HG03469 (cell line): ENCODE measurements around the gene ELK3.

ENCODE experiments used
- ATAC-seq: cut with Tn5 transposase; IDR thresholded peaks from one replicate; pipeline ENCODE4 v1.9.1; 2021; ENCODE audit warnings: mild to moderate bottlenecking, moderate library complexity, moderate number of reproducible peaks; ENCODE audit not compliant: unreplicated experiment

The ELK3 gene

DNA sequence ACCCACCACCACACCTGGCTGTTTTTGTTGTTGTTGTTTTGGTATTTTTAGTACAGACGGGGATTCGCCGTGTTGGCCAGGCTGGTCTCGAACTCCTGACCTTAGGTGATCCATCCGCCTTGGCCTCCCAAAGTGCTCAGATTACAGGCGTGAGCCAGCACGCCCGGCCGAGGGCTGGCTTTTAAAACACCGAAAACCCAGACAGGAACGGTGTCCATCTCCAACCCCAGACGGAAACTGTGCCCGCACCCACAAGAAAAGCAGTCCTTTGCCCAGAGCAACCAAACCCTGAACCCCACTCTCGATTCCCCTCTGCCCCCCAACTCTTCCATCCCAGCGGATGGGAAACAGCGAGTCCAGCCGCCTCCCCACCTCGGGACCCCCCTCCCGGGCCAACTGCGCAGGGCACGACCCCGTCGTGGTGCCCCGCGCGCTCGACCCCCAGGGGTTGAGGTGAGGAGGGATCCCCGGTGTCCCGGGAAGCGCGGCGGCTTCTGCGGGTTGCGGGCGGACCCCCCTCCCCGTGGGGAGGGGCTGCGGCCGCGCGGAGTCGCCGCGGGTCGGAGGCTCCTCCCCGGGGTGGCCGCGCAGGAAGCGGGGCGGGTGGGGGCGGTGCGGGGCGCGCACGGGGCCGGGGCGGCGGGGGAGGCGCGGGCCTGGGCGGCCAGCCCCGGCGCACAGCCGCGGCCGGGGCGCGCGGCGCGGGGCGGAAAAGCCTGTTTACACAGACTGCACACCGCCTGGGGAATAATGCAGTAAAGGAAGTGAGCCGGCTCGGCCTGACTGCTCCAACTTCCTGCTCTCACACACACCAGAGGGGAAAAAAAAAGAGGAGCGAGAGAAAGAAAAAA, at the start of gene ELK3:
TSS of gene ELK3 (plus strand) at position 651 of the 851 bp plus-strand sequence.
- peak; percentile 33 for ATAC-seq

DNA sequence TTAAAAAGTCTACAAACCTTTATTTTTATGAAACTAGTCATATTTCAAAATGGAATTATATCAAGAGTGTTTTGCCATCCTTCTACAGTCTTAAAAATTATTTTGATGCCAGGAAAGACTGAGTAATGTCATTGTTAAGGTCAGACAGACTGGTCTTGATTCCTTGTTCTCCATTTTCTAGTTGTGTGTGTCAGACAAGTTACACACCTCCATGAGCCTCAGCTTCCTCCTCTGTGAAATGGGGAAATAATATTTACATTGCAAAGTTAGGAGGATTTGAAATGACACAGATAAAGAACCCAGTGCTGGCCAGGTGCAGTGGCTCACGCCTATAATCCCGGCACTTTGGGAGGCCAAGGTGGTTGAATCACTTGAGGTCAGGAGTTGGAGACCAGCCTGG, 47.4 kb upstream of the ELK3 start:
- no peak for ATAC-seq

DNA sequence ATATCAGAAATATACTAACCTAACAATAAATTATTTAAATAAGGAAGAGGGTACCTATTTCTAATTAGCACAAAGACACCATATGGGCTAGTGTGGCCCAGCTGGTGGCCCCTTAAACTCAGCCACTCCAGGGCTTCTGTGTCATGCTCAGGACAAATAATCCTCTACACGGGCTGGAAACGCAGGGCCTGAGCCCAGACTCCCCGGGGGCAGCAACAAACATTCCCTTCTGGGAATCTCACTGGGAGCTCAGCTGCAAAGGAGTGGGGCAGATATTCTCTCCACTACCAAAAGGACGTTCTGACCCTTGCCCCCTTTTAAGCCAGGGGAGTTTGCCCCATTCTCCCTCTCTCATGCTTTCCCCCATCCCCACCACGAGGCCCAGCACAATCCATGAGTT, 43.7 kb upstream of the ELK3 start:
- no peak for ATAC-seq

DNA sequence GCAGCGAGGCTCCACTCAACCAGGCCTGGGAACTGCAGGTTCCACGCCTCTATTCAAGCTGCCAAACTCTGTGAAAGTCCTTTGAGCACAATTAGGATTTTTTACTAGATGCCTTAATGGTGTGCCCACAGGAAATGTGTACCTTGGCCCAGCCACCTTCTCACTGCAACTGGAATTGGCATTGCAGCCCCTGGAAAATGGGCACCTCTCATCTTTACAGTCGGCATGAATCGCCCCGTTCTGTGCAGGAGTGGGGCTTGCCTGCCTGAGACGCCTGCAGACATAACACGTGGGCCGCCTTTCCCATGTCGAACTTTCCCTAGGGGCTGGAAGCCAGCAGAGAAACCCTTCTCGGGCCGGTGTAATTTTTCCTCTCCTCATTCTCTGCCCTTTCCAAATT, 42.0 kb upstream of the ELK3 start:
- ATAC-seq: no peak

DNA sequence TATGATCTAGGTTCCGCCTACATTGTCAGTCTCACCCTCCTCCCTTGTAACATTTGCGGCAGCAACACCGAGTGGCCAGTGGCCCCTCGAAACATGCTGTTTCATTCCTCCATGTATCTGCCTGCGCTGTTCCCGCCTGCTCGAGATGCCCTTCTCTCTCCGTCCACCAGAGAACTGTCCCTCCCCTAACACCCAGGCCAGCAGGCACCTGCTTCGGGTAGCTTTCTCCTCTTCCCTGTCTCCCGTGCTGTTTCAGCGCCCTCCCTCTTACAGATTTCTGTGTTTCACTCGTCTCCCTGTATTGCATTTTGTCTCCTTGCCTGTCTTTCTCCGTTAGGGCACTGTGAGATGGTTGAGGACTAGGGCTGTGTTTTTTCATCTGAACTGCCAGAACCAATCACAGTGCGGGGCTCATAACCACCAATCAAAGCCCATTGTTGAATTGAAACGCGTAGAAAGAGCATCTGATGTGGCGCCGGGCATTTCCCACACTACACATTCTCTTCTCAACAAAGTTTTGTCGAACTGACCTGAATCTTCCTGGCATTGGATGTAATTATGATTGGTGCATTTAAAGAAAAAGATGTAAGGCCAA, 40.9 kb upstream of the ELK3 start:
- ATAC-seq: no peak

DNA sequence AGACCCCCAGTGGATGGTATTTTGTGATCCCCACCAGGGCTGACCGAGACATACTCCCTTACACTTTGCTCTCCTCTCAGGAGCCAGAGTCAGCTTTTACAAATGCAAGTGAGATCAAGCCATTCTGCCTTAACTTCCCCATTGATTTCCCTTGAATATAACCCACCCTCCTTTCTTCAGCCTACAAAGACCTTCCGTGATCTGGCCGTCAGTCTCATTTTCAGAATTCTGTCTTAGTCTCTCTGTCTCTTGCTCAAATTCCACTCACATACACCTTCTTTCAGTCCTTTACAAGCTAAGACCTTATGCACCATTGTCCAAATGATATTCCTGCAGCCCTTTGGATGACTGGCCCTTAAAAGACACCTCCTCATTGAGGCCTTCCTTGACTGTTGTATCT, 39.0 kb upstream of the ELK3 start:
- no peak for ATAC-seq

DNA sequence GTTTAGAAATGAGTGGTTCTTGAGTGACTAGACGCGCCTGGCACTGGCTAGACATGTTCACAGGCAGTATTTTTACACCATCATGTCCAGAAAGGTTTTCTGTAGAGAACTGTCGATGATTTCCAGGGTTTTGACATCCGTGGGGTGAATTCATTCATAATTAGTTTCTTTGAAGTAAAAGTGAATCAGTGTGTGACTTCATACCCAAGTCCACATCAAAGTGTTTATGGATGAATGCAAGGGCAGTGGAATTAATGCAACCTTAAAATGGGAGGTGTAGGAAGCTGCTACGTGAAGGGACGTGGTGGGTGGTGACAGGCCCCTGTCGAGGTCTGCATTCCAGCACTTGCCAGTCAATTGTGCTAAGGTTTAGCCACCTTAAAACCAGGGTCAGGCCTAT, 38.4 kb upstream of the ELK3 start:
- ATAC-seq: no peak

DNA sequence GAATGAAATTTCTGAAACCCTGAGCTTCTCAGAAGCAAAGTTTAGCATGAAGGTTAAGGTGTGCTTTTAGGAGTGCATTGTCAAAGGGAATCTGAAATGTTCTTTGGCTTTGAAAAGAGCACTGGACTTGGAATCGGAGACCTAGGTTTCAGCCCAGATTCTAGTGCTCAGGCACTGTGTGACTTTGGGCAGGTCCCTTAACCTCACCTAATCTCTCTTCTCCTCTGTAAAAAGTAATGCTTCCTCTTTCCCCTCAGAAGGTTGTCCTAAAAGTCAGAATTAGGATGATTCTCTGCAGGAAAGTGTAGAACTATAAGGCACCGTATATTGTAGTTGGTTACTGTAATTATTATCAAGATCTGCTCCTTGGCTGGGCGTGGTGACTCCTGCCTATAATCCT, 38.0 kb upstream of the ELK3 start:
- ATAC-seq: no peak

DNA sequence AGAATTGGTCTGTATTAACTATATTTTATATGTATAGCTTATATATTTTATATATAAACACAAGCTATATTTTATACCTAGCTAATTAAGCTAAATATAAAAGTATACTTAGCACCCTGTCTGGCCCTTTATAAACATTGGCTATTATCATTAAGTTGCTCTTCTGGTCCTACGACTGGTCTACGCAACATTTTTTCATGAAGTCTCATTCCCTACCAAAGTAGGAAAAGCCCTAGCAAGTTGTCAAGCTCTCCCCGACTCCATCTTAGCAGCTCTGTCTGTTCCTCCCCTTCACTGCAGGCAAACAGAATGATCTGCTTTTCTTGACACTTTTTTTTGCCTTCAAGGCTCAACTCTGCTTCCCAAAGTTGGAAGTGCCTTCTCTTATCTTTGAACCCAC, 36.7 kb upstream of the ELK3 start:
- no peak for ATAC-seq

DNA sequence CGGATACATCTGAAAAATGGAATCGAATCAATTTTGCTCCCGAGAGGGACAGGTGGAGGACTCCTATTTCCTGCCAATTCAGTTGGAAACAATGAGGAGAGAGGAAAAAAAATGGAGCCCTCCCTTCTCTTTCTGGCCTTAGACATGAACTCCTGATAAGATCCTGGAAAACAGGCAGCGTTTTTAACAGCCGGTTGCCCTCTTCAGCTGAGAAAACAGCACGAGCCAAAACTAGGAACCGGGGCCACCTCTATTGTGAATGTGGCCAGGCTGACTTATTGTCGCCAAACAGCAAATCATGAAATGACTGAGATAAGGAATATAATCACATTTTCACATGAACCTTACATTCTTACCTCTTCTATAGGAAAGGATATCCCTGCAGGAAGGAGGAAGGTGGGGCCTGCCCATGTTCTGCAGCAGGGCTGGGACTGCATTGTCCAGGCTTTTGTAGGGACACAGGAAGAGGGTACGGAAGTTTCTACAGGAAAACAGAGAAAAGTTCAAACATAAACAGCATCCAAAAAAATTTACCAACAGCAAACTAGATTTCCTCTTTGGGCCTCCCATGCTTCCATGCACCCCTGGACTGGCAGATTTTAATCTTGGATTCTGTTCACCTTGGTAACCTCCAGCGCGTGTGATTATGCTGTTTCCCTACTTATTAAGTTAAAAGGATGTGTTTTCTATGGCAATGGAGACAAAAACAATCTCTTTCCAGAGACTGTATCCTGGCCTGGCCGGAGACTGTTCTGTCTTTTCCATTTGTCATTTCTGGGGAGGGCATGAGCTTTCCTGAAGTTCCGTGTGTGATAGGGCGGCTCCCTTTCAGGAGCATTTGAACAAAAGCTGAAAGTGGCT, 29.0 kb upstream of the ELK3 start:
- ATAC-seq: no peak

DNA sequence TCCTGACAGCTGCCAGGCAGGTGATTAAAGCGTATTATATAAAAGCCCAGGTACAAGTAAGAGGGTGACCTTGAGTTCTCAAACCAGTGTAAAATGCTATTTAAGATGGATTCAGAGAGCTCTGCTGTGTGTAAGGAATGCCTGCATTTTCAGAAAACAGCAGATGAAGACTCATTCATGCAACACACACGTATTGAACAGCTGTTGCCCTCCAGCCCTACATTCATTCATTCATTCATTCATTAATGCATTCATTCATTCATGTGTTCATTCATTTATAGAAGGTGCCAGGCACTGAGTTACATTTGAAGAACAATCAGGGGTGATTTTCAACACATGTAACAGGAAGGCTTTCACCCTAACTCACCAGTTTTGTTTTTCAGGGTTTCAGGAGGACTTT, 27.4 kb upstream of the ELK3 start:
- no peak for ATAC-seq

DNA sequence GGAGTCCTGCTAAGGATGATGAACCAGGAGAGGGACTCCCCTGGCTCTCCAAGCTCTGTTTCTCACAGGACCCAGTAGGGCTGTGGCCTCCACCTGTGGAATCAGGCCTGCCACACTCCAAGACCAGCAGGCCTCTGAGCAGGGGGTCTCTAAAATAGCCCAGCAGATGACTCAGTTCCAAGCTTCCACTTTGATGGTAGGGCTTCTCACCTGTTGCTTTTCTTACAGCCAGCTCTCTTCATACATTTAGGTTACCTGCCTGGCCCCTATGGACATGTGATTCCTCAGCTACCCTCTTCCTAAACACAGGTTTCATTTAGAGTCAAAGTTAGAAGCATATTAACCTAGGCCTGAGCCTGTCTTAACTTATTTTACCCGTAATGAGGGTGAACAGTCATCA, 26.7 kb upstream of the ELK3 start:
- ATAC-seq: no peak

DNA sequence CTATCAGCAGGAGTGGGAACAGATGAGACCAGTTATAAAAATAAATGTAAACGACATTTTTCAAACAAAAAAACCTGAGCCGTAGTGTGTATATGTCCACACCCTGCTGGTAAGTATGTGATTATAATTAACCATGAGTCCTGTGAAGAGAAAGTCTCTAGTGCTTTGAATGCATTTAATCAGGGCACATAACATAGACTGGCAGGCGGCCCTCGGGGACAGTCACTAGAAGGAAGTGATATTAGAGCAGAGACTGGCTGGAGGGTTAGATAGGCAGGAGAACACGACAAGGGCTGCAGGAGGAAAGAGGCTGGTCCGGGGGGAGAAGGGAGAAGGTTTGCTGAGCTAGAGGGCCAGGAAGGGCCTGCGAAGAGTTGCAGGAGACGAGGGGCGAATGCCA, 23.8 kb upstream of the ELK3 start:
- ATAC-seq: no peak

DNA sequence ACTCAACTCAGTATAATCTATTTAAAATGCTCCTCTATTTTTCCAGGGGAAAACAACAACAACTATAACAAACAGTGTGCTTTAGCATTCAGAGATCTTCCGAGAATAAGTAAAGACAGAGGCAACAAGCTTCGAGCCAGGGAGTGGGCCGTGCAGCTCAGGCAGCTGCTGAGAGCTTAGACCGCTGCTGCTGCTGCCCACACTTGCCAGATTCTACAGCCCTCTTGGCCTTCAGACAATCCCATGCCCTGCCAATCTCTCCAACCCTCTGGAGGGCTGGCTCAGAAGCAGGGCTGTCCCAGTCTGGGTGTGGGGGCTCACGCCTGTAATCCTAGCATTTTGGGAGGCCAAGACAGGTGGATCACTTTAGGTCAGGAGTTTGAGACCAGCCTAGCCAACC, 23.4 kb upstream of the ELK3 start:
- no peak for ATAC-seq

DNA sequence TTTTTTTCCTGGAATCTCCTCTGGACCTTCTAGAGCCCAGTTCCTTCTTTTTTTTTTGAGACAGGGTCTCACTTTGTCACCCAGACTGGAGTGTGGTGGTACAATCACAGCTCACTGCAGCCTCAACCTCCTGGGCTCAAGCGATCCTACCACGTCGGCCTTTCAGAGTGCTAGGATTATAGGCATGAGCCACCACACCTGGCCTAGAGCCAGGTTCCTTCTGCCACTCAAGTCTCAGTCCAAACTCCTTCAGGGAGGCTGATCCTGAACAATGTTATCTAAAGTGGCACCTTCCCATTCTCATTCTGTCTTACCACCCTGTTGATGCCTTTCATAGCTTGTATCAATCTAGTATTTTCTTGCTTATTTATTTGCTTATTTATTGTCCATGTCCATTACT, 22.3 kb upstream of the ELK3 start:
- ATAC-seq: no peak

DNA sequence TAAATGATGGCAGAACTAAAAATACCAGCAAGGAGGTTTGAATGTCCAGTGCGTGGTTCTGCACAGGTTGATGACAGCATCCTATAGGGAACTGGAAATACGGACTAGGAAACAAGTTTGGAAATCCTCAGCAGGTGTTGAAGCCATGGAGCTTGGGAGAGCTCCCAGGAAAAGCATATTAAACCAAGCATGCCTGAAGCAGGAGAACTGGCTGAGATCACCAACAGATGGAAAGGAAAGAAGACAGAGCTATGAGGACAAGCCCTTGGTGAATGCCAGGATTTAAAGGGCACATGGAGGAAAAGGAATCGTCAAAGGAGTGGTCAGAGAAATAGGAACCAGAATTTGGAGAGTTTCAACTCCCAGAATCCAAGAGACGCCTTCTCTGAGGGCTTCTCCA, 21.2 kb upstream of the ELK3 start:
- no peak for ATAC-seq

DNA sequence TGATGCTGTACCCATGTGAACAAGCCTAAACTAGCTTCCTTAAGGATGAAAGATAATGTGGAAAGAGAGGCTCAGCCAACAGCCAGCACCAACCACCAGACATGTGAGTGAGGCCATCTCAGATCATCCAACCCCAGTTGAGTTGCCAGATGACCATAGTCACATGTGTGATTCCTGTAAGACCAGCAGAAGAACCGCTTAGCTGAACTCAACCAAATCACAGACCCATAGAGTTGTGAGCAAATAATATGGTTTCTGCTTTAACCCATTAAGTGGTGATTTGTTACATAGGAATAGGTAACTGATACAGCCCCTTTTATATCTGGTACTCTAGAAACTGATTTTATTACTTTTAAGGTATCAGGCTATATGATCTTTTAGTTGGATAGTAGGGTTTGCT, 17.6 kb upstream of the ELK3 start:
- no peak for ATAC-seq

DNA sequence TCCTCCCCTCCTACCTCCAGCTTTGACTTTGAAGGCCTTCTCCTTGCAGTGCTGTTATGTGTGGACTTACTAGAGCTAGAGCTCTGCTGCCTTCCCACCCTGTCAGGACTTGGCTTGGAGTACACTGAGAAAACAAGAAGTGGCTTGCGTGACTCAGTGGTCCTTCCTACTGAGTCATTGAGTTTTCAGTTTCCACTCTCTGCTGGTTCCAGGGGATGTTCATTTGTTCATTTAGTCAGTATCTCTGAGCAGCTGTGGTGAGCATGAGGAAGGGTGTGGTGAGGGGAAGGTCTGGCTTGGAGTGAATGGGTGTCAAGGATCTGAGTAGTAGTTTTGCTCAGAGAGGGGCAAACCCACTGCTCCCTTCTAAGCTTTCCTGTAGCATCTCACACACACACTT, 17.2 kb upstream of the ELK3 start:
- peak; percentile 56 for ATAC-seq

DNA sequence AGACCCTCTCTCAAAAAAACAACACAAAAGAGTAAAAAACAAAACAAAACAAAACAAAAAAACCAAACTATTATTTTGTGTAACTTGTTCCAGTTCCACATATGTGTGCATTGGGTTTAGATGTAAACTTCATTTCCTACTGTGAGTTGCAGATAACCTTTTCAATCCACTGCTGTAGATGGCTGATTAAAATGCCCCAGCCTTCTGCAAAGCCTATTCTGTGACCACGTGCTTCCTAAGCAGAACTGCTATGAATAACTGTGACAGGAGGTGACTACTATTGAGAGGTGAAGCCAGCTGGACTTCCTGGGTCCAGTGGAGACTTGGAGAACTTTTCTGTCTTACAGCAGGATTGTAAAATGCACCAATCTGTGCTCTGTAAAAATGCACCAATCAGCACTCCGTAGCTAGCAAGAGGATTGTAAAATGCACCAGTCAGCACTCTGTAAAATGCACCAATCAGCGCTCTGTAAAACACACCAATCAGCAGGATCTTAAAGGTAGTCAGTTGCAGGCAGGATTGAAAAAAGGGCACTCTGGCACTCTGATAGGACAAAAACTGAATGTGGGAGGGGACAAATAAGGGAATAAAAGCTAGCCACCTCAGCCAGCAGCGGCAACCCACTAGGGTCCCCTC, 10.3 kb upstream of the ELK3 start:
- ATAC-seq: no peak

DNA sequence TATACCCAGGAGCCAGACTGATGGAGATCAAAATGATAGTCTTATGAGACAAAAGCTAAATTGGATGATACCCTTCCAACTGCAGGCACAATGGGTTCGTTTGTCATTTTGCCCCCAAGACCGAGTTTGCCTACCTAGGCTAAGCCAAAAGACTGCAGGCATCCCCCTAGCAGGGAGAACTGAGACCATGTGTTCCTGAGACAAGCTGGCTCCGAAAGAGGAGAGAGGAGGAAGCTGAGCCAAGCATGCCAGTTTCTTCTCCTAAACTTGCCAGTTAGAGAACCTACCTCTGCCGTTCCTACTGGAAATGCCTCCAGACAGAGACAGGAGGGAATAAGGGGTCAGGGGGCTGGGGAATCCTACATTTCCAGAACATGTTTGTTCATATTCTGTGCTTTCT, 8.3 kb upstream of the ELK3 start:
- ATAC-seq: no peak

DNA sequence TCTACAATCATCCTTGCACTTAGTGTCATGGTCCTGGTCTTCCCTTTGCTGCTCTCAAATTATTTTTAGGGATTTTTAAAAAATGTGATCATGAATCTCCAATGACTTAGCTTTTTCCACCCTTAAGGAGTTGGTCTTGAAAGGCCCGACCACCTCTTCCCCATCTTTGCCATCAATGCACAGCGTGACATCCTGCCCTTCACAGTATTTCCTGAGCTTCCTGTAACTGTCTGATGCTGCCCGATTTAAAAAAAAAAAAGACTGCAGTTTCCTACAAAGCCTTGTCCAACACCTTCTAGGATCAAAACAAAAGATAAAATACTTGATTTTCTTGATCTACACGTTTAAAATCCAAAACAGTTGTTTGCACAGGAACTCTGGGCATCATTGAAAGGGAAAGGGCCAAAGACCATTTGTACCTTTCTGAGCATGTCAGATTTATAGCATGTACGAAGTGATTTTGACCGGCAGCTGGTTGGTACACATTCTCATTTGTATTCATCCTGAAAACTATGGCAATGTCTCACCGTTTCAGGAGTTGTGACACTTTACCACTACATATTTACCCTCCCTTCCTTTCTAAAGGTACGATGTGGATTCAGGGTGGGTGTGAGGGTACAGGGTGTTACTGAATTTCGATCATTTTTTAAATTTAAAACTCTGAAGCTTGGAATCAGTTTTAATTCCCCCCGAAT, 7.4 kb upstream of the ELK3 start:
- ATAC-seq: no peak
